ENCODE data around the gene TES. TPM values are rescaled to one million over a fixed set of nuclear protein-coding genes. Genes with fewer than 3 reads are reported as not detected.

TES gene
- total RNA-seq, 1 experiment from 2014 or later, result 207 TPM

DNA sequence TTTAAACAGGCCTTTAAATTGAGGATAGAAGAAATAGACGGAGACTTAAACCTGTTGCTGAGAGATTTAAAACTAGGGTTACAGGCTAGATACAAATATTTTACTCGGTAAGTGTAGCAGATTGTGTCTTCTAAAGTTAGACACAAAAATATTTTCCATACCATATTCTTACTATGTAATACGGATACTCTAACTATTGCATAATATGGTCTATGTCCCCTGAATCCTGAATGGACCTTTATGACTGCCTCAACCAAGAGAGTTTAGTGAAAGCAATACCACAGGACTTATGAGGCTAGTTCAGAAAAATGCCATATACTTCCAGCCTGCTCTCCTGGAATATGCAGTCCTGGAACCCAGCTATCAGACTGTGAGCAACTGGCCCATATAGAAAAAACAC, 13.4 kb upstream of the TES start:
- DNase-seq, result no peak
- Mint-ChIP-seq H3K36me3 (ENCODE audit: insufficient read depth, unreplicated experiment) (no peaks in the 10 kb centered on the region), H3K4me1 (ENCODE audit: low read depth, unreplicated experiment) (peaks cover 13% of the 10 kb centered on the region), H3K4me3 (ENCODE audit: unreplicated experiment) (no peak overlapping the region), H3K27ac (ENCODE audit: unreplicated experiment) (no peak overlapping the region), H3K27me3 (ENCODE audit: insufficient read depth, unreplicated experiment) (no peaks in the 10 kb centered on the region), H3K9me3 (ENCODE audit: unreplicated experiment) (no peaks in the 10 kb centered on the region)
- H3K4me1 ChIP-seq, result peaks cover 8% of the 10 kb centered on the region; the same call in 1 of the 2 replicates
- intact Hi-C loops (cut with micrococcal nuclease; ENCODE audit: unreplicated experiment), result no loop called here
- BruUV-seq (replicated peaks), result no TSS peak
- H3K4me3 ChIP-seq (ENCODE audit: low read depth, low read length), result no peak overlapping the region
- no peaks in the 10 kb centered on the region for H3K36me3 ChIP-seq (ENCODE audit: control insufficient read depth, insufficient read depth, low read length)
- ChIA-PET POLR2A (no interaction called here), CTCF (interaction anchor here (0.9 kb wide), 1 partner anchor 13 kb away, joined by 3 read pairs; the partner anchor contains the start of gene TES)
- TF ChIP-seq, protein P1, sequence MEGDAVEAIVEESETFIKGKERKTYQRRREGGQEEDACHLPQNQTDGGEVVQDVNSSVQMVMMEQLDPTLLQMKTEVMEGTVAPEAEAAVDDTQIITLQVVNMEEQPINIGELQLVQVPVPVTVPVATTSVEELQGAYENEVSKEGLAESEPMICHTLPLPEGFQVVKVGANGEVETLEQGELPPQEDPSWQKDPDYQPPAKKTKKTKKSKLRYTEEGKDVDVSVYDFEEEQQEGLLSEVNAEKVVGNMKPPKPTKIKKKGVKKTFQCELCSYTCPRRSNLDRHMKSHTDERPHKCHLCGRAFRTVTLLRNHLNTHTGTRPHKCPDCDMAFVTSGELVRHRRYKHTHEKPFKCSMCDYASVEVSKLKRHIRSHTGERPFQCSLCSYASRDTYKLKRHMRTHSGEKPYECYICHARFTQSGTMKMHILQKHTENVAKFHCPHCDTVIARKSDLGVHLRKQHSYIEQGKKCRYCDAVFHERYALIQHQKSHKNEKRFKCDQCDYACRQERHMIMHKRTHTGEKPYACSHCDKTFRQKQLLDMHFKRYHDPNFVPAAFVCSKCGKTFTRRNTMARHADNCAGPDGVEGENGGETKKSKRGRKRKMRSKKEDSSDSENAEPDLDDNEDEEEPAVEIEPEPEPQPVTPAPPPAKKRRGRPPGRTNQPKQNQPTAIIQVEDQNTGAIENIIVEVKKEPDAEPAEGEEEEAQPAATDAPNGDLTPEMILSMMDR (IDR thresholded peaks at IDR 0.05; ENCODE audit: insufficient read depth in 1 of 2, low read depth in 1 of 2, low read length in 1 of 2, severe bottlenecking in 1 of 2, unreplicated experiment in 1 of 2), result no peak
- H3K27me3 ChIP-seq (replicated peaks; ENCODE audit: control insufficient read depth, insufficient read depth, low read length), result no peaks in the 10 kb centered on the region
- H3K9me3 ChIP-seq, result no peaks in the 10 kb centered on the region

GRCh38 chr7:116197360-116197759, 13.0 kb upstream of the TES start:
- no peaks in the 10 kb centered on the region for H3K27me3 ChIP-seq (replicated peaks; ENCODE audit: control insufficient read depth, insufficient read depth, low read length)
- peaks cover 8% of the 10 kb centered on the region; the same call in 1 of the 2 replicates for H3K4me1 ChIP-seq
- no peaks in the 10 kb centered on the region for H3K36me3 ChIP-seq (ENCODE audit: control insufficient read depth, insufficient read depth, low read length)
- H3K4me3 ChIP-seq (ENCODE audit: low read depth, low read length), result no peak overlapping the region
- BruUV-seq (replicated peaks), result no TSS peak
- intact Hi-C loops (cut with micrococcal nuclease; ENCODE audit: unreplicated experiment), result no loop called here
- Mint-ChIP-seq H3K36me3 (ENCODE audit: insufficient read depth, unreplicated experiment) (no peaks in the 10 kb centered on the region), H3K4me1 (ENCODE audit: low read depth, unreplicated experiment) (peaks cover 13% of the 10 kb centered on the region), H3K4me3 (ENCODE audit: unreplicated experiment) (no peak overlapping the region), H3K9me3 (ENCODE audit: unreplicated experiment) (no peaks in the 10 kb centered on the region), H3K27ac (ENCODE audit: unreplicated experiment) (no peak overlapping the region), H3K27me3 (ENCODE audit: insufficient read depth, unreplicated experiment) (no peaks in the 10 kb centered on the region)
- ChIA-PET POLR2A (no interaction called here), CTCF (interaction anchor here (0.9 kb wide), 1 partner anchor 13 kb away, joined by 3 read pairs; the partner anchor contains the start of gene TES)
- TF ChIP-seq, protein P1 (IDR thresholded peaks at IDR 0.05; ENCODE audit: insufficient read depth in 1 of 2, low read depth in 1 of 2, low read length in 1 of 2, severe bottlenecking in 1 of 2, unreplicated experiment in 1 of 2), result no peak
- no peaks in the 10 kb centered on the region for H3K9me3 ChIP-seq
- no peak for DNase-seq

- ChIA-PET CTCF (no interaction called here), POLR2A (interaction anchor here (0.7 kb wide), 1 partner anchor 13 kb away, joined by 3 read pairs; no protein-coding TSS in a partner anchor)
- H3K27me3 ChIP-seq (replicated peaks; ENCODE audit: control insufficient read depth, insufficient read depth, low read length), result no peaks in the 10 kb centered on the region
- H3K4me3 ChIP-seq (ENCODE audit: low read depth, low read length), result no peak overlapping the region
- H3K9me3 ChIP-seq, result no peaks in the 10 kb centered on the region
- H3K36me3 ChIP-seq (ENCODE audit: control insufficient read depth, insufficient read depth, low read length), result no peaks in the 10 kb centered on the region
- H3K9me3 Mint-ChIP-seq (ENCODE audit: unreplicated experiment), result no peaks in the 10 kb centered on the region
- H3K4me1 Mint-ChIP-seq (ENCODE audit: low read depth, unreplicated experiment), result peaks cover 13% of the 10 kb centered on the region
- no peaks in the 10 kb centered on the region for H3K36me3 Mint-ChIP-seq (ENCODE audit: insufficient read depth, unreplicated experiment)
- intact Hi-C loops (cut with micrococcal nuclease; ENCODE audit: unreplicated experiment), result no loop called here
- TF ChIP-seq, protein P1 (IDR thresholded peaks at IDR 0.05; ENCODE audit: insufficient read depth in 1 of 2, low read depth in 1 of 2, low read length in 1 of 2, severe bottlenecking in 1 of 2, unreplicated experiment in 1 of 2), result no peak
- peaks cover 8% of the 10 kb centered on the region; the same call in 1 of the 2 replicates for H3K4me1 ChIP-seq
- no peak overlapping the region for H3K4me3 Mint-ChIP-seq (ENCODE audit: unreplicated experiment)
- no peaks in the 10 kb centered on the region for H3K27me3 Mint-ChIP-seq (ENCODE audit: insufficient read depth, unreplicated experiment)
- no peak for DNase-seq
- no peak overlapping the region for H3K27ac Mint-ChIP-seq (ENCODE audit: unreplicated experiment)
- BruUV-seq (replicated peaks), result no TSS peak
These were observed 11.5 kb upstream of the TES start for GRCh38 chr7:116198748-116199410.
